ENCODE data around the gene TRAPPC4.
"Not testable (repeated sequence)": the region's sequence is repeated elsewhere in the genome, so short reads cannot be mapped to it uniquely, and the experiment has no call there.

TRAPPC4 gene

GRCh38 chr11:119028346-119029068 is 9.9 kb downstream of the TRAPPC4 start:
- TF ChIP-seq, protein P1, sequence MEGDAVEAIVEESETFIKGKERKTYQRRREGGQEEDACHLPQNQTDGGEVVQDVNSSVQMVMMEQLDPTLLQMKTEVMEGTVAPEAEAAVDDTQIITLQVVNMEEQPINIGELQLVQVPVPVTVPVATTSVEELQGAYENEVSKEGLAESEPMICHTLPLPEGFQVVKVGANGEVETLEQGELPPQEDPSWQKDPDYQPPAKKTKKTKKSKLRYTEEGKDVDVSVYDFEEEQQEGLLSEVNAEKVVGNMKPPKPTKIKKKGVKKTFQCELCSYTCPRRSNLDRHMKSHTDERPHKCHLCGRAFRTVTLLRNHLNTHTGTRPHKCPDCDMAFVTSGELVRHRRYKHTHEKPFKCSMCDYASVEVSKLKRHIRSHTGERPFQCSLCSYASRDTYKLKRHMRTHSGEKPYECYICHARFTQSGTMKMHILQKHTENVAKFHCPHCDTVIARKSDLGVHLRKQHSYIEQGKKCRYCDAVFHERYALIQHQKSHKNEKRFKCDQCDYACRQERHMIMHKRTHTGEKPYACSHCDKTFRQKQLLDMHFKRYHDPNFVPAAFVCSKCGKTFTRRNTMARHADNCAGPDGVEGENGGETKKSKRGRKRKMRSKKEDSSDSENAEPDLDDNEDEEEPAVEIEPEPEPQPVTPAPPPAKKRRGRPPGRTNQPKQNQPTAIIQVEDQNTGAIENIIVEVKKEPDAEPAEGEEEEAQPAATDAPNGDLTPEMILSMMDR (IDR thresholded peaks at IDR 0.05; ENCODE audit: insufficient read depth, low read depth, low read length, missing control alignments) = no peak
- H3K4me3 ChIP-seq (ENCODE audit: low read length) = no peak overlapping the region
- DNase-seq (ENCODE audit: low read depth) = no peak

GRCh38 chr11:119029069-119029339 is 10.4 kb downstream of the TRAPPC4 start:
- H3K4me3 ChIP-seq (ENCODE audit: low read length) = no peak overlapping the region
- TF ChIP-seq, protein P1 (IDR thresholded peaks at IDR 0.05; ENCODE audit: insufficient read depth, low read depth, low read length, missing control alignments) = no peak
- DNase-seq (ENCODE audit: low read depth) = no peak

GRCh38 chr11:119029340-119030028 is 10.9 kb downstream of the TRAPPC4 start:
- TF ChIP-seq, protein P1 (IDR thresholded peaks at IDR 0.05; ENCODE audit: insufficient read depth, low read depth, low read length, missing control alignments) = no peak
- no peak for DNase-seq (ENCODE audit: low read depth)

GRCh38 chr11:119030029-119030328 is 11.4 kb downstream of the TRAPPC4 start:
- TF ChIP-seq, protein P1 (IDR thresholded peaks at IDR 0.05; ENCODE audit: insufficient read depth, low read depth, low read length, missing control alignments) = no peak
- no peak for DNase-seq (ENCODE audit: low read depth)
- H3K4me3 ChIP-seq (ENCODE audit: low read length) = peak overlapping the region; percentile 88

More at GRCh38 chr11:119029340-119030028, 10.9 kb downstream of the TRAPPC4 start:
- peak overlapping the region; percentile 88 for H3K4me3 ChIP-seq (ENCODE audit: low read length)

- peak within 1 kb of the TSS; percentile 88 for H3K4me3 ChIP-seq (ENCODE audit: low read length)
- TF ChIP-seq, protein P1 (IDR thresholded peaks at IDR 0.05; ENCODE audit: insufficient read depth, low read depth, low read length, missing control alignments) = peak; percentile 86
- peak; percentile 99 for DNase-seq (ENCODE audit: low read depth)
These were observed 11.9 kb downstream of the TRAPPC4 start, which contains the start of gene SLC37A4 for GRCh38 chr11:119030329-119031047. SLC37A4 (minus strand) TSS chr11:119030877.

DNA sequence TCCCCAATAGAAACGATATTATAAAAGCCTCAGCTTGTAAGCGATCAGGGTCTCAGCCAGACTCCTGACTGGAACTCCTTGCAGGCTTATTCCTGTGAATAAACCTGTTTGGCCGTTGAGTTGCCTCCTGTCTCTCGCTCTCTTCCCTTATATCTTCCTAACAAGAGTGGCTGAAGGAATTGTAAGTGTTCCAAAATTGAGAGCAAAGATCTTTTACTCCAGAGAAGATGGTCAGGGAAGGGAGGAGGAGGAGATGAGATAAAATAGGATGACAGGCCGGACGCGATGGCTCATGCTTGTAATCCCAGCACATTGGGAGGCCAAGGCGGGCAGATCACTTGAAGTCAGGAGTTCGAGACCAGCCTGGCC is 13.3 kb downstream of the TRAPPC4 start:
- DNase-seq (ENCODE audit: low read depth) = no peak
- TF ChIP-seq, protein P1 (IDR thresholded peaks at IDR 0.05; ENCODE audit: insufficient read depth, low read depth, low read length, missing control alignments) = no peak
- H3K4me3 ChIP-seq (ENCODE audit: low read length) = no peak overlapping the region

GRCh38 chr11:119033421-119033820 is 14.9 kb downstream of the TRAPPC4 start:
- DNase-seq (ENCODE audit: low read depth) = peak; percentile 37
- not testable (repeated sequence) for H3K4me3 ChIP-seq (ENCODE audit: low read length)
